Upper lobe of right lung (tissue), 1 donor: ENCODE measurements around the gene LTBP2. TPM values are rescaled to one million over a fixed set of nuclear protein-coding genes. Genes with fewer than 3 reads are reported as not detected.

Experiments
- ATAC-seq: fragments of 200-7000 bp; cut with Tn5 transposase; one replicate; pipeline ENCODE4 v1.9.1; 2020; ENCODE audit warnings: mild to moderate bottlenecking, moderate library complexity
- DNase-seq: peaks from one replicate; pipeline ENCODE4 v3.0.0-alpha.2; 2020
- H3K27ac ChIP-seq: fragments of 200-600 bp; one replicate; pipeline ENCODE4 v1.8.0; 2022
- H3K27me3 ChIP-seq: fragments of 200-600 bp; one replicate; pipeline ENCODE4 v1.8.0; 2022; ENCODE audit warnings: mild to moderate bottlenecking
- H3K36me3 ChIP-seq: fragments of 200-600 bp; one replicate; pipeline ENCODE4 v1.8.0; 2022
- H3K4me1 ChIP-seq: fragments of 200-600 bp; one replicate; pipeline ENCODE4 v1.8.0; 2022
- H3K4me3 ChIP-seq: fragments of 200-600 bp; one replicate; pipeline ENCODE4 v1.8.0; 2022; ENCODE audit warnings: mild to moderate bottlenecking
- H3K9me3 ChIP-seq: fragments of 200-600 bp; one replicate; pipeline ENCODE4 v1.8.0; 2022
- CTCF ChIP-seq: fragments of 200-600 bp; IDR thresholded peaks from one replicate; pipeline ENCODE4 v1.8.0; 2022; ENCODE audit warnings: antibody characterized with exemption
- intact Hi-C: fragments of 100-400 bp; cut with DNase I; formaldehyde crosslinking; loops from one replicate; pipeline ENCODE4 v1.11.0; 2022
- total RNA-seq: library from RNA; stranded (reverse); fragmentation: NEBNext Ultra II Directional; extraction: Animal tissue kit (Norgen Biotek cat#: 25700); gene quantifications from one replicate; pipeline ENCODE4 v1.2.1, GENCODE V29; 2021
- donor health status: DM: no; HTN: yes; CAD: no; lungs with severe emphysema.

The LTBP2 gene
- total RNA-seq, 1 donor from 2014 or later, result 117 TPM

GRCh38 chr14:74482571-74482970 is 129.5 kb downstream of the LTBP2 start:
- Histone ChIP-seq H3K4me1 (peaks cover 22% of the 10 kb centered on the region), H3K27me3 (no peaks in the 10 kb centered on the region), H3K9me3 (no peaks in the 10 kb centered on the region), H3K27ac (no peak overlapping the region), H3K4me3 (no peak overlapping the region), H3K36me3 (peaks cover 85% of the 10 kb centered on the region)
- TF ChIP-seq CTCF, result no peak
- intact Hi-C loops, result no loop called here
- ATAC-seq, result no peak
- DNase-seq, result no peak

GRCh38 chr14:74480046-74480445 is 132.0 kb downstream of the LTBP2 start:
- no peak overlapping the region for H3K4me3 ChIP-seq
- H3K27me3 ChIP-seq, result no peaks in the 10 kb centered on the region
- intact Hi-C loops, result no loop called here
- no peak overlapping the region for H3K27ac ChIP-seq
- TF ChIP-seq CTCF, result no peak
- peaks cover 94% of the 10 kb centered on the region for H3K36me3 ChIP-seq
- no peaks in the 10 kb centered on the region for H3K9me3 ChIP-seq
- ATAC-seq (no peak), DNase-seq (no peak)
- H3K4me1 ChIP-seq, result no peaks in the 10 kb centered on the region

DNA sequence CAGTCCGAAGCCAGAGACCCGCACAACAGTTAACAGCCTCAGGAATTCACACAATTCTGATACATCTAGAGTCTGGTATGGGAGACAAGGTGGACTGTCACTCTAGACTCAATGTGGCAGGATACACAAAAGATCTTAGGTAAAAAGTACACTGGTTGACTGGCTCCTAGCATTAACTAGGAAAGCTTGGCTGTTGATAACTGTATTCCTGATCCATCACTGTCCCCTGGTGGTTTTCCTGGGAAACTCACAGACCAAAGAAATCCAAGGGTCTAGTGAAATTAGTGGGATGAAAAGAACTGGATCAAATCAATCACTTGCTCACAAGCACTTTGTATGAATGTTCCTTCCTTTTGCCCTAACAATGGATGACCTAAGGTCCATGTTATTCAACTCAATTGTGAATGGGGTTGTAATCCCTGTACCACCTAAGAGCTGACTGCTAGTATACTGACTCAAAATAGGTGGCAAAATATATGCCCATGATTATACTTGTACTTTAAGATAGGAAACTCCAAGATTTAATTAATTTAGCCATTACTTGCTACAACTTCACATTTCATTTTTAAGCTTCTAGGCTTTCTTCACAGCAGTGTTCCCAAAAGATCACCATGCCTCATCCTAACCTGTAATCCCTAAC is 132.9 kb downstream of the LTBP2 start:
- peak; percentile 29 for ATAC-seq
- H3K27me3 ChIP-seq, result no peaks in the 10 kb centered on the region
- no peak overlapping the region for H3K4me3 ChIP-seq
- H3K36me3 ChIP-seq, result peaks cover 92% of the 10 kb centered on the region
- H3K9me3 ChIP-seq, result no peaks in the 10 kb centered on the region
- no peaks in the 10 kb centered on the region for H3K4me1 ChIP-seq
- peak; percentile 56 for TF ChIP-seq CTCF
- intact Hi-C loops, result loop anchor here (5.0 kb wide), 1 partner anchor 117 kb away; no protein-coding TSS in a partner anchor
- DNase-seq, result no peak
- H3K27ac ChIP-seq, result no peak overlapping the region

GRCh38 chr14:74476607-74477006 is 135.4 kb downstream of the LTBP2 start:
- DNase-seq (no peak), ATAC-seq (no peak)
- Histone ChIP-seq H3K4me3 (no peak overlapping the region), H3K9me3 (no peaks in the 10 kb centered on the region), H3K27me3 (no peaks in the 10 kb centered on the region), H3K27ac (no peak overlapping the region), H3K4me1 (no peaks in the 10 kb centered on the region), H3K36me3 (peaks cover 92% of the 10 kb centered on the region)
- no peak for TF ChIP-seq CTCF
- intact Hi-C loops, result loop anchor here (5.0 kb wide), 1 partner anchor 114 kb away; no protein-coding TSS in a partner anchor

DNA sequence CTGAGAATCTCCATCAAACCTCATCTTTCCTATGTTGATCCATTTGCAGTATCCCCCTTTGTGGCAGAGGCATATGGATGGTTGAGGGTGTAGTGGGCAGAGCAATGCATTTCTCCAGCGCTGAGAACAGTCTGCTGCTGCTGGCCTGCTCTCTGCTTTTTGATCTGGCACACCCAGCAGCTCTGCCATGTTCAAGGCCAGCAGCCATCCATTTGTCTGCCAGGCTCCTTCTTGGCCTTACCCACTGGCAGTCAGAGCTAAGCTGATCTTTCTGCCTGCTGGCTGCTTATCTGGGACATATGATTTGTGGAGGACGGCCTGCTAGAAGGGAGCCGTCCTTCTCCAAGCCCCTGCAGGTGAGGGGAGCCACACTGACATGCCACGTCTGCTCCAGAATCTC is 135.9 kb downstream of the LTBP2 start:
- no peak overlapping the region for H3K27ac ChIP-seq
- H3K9me3 ChIP-seq, result no peaks in the 10 kb centered on the region
- intact Hi-C loops, result loop anchor here (5.0 kb wide), 1 partner anchor 114 kb away; no protein-coding TSS in a partner anchor
- TF ChIP-seq CTCF, result no peak
- no peaks in the 10 kb centered on the region for H3K27me3 ChIP-seq
- peaks cover 89% of the 10 kb centered on the region for H3K36me3 ChIP-seq
- H3K4me3 ChIP-seq, result no peak overlapping the region
- ATAC-seq (no peak), DNase-seq (no peak)
- no peaks in the 10 kb centered on the region for H3K4me1 ChIP-seq
